ENCODE results near the gene OCIAD1. TPM values are rescaled to one million over a fixed set of nuclear protein-coding genes. Genes with fewer than 3 reads are reported as not detected.
"Not testable (repeated sequence)": the region's sequence is repeated elsewhere in the genome, so short reads cannot be mapped to it uniquely, and the experiment has no call there.

The OCIAD1 gene
- total RNA-seq, 1 experiment from 2014 or later, result 207 TPM

DNA sequence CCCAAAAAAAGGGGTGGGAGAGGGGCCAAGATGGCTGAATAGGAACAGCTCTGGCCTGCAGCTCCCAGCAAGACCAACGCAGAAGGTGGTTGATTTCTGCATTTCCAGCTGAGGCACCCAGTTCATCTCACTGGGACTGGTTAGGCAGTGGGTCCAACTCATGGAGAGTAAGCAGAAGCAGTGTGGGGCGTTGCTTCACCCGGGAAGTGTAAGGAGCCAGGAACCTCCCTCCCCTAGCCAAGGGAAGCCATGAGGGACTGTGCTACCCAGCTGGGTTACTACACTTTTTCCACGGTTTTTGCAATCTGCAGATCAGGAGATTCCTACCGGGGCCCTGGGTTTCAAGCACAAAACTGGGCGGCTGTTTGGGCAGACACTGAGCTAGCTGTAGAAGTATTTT is 13.9 kb upstream of the OCIAD1 start:
- POLR2A ChIA-PET, result interaction anchor here (0.6 kb wide), 1 partner anchor 38 kb away, joined by 3 read pairs; no protein-coding TSS in a partner anchor
- CTCF ChIA-PET, result interaction anchor here (0.9 kb wide), 1 partner anchor 15 kb away, joined by 4 read pairs; no protein-coding TSS in a partner anchor

GRCh38 chr4:48821431-48821830 is 9.5 kb upstream of the OCIAD1 start:
- CTCF ChIA-PET; H3K4me3 Mint-ChIP-seq (ENCODE audit: unreplicated experiment); DNase-seq (ENCODE audit: unreplicated experiment); intact Hi-C loops (cut with micrococcal nuclease); H3K9me3 Mint-ChIP-seq (ENCODE audit: unreplicated experiment); POLR2A ChIA-PET; H3K36me3 Mint-ChIP-seq (ENCODE audit: insufficient read depth, unreplicated experiment); H3K27ac Mint-ChIP-seq (ENCODE audit: low read depth, unreplicated experiment); BruUV-seq (replicated peaks); H3K27me3 Mint-ChIP-seq (ENCODE audit: insufficient read depth, unreplicated experiment); H3K4me1 Mint-ChIP-seq (ENCODE audit: insufficient read depth, unreplicated experiment): not testable (repeated sequence)

More for the DNA sequence above, 13.9 kb upstream of the OCIAD1 start:
- H3K36me3 Mint-ChIP-seq (ENCODE audit: insufficient read depth, unreplicated experiment), result no peaks in the 10 kb centered on the region
- TF ChIP-seq, protein P1, sequence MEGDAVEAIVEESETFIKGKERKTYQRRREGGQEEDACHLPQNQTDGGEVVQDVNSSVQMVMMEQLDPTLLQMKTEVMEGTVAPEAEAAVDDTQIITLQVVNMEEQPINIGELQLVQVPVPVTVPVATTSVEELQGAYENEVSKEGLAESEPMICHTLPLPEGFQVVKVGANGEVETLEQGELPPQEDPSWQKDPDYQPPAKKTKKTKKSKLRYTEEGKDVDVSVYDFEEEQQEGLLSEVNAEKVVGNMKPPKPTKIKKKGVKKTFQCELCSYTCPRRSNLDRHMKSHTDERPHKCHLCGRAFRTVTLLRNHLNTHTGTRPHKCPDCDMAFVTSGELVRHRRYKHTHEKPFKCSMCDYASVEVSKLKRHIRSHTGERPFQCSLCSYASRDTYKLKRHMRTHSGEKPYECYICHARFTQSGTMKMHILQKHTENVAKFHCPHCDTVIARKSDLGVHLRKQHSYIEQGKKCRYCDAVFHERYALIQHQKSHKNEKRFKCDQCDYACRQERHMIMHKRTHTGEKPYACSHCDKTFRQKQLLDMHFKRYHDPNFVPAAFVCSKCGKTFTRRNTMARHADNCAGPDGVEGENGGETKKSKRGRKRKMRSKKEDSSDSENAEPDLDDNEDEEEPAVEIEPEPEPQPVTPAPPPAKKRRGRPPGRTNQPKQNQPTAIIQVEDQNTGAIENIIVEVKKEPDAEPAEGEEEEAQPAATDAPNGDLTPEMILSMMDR (IDR thresholded peaks at IDR 0.05; ENCODE audit: unreplicated experiment), result no peak
- no peak for DNase-seq (ENCODE audit: unreplicated experiment)
- peaks cover 7% of the 10 kb centered on the region for H3K9me3 Mint-ChIP-seq (ENCODE audit: unreplicated experiment)
- intact Hi-C loops (cut with micrococcal nuclease), result no loop called here
- no peak overlapping the region for H3K27ac Mint-ChIP-seq (ENCODE audit: low read depth, unreplicated experiment)
- H3K4me1 Mint-ChIP-seq (ENCODE audit: insufficient read depth, unreplicated experiment), result no peaks in the 10 kb centered on the region
- no peaks in the 10 kb centered on the region for H3K27me3 Mint-ChIP-seq (ENCODE audit: insufficient read depth, unreplicated experiment)
- BruUV-seq (replicated peaks), result no TSS peak
- no peak overlapping the region for H3K4me3 Mint-ChIP-seq (ENCODE audit: unreplicated experiment)

GRCh38 chr4:48827622-48828021 is 3.3 kb upstream of the OCIAD1 start:
- TF ChIP-seq, protein P1 (IDR thresholded peaks at IDR 0.05; ENCODE audit: unreplicated experiment), result no peak
- no peaks in the 10 kb centered on the region for H3K27me3 Mint-ChIP-seq (ENCODE audit: insufficient read depth, unreplicated experiment)
- no peak overlapping the region for H3K4me3 Mint-ChIP-seq (ENCODE audit: unreplicated experiment)
- intact Hi-C loops (cut with micrococcal nuclease), result no loop called here
- no peak for DNase-seq (ENCODE audit: unreplicated experiment)
- H3K9me3 Mint-ChIP-seq (ENCODE audit: unreplicated experiment), result no peaks in the 10 kb centered on the region
- ChIA-PET POLR2A (interaction anchor here (1.9 kb wide), 1 partner anchor 48 kb away, joined by 11 read pairs; the partner anchor contains the start of gene FRYL), CTCF (no interaction called here)
- H3K4me1 Mint-ChIP-seq (ENCODE audit: insufficient read depth, unreplicated experiment), result no peaks in the 10 kb centered on the region
- no peak overlapping the region for H3K27ac Mint-ChIP-seq (ENCODE audit: low read depth, unreplicated experiment)
- peaks cover 8% of the 10 kb centered on the region for H3K36me3 Mint-ChIP-seq (ENCODE audit: insufficient read depth, unreplicated experiment)
- no TSS peak for BruUV-seq (replicated peaks)

- peaks cover 11% of the 10 kb centered on the region for H3K4me1 Mint-ChIP-seq (ENCODE audit: insufficient read depth, unreplicated experiment)
- H3K27me3 Mint-ChIP-seq (ENCODE audit: insufficient read depth, unreplicated experiment), result no peaks in the 10 kb centered on the region
- peaks cover 45% of the 10 kb centered on the region for H3K36me3 Mint-ChIP-seq (ENCODE audit: insufficient read depth, unreplicated experiment)
- no peak for DNase-seq (ENCODE audit: unreplicated experiment)
- peak overlapping the region; percentile 97 for H3K27ac Mint-ChIP-seq (ENCODE audit: low read depth, unreplicated experiment)
- intact Hi-C loops (cut with micrococcal nuclease), result loop anchor here (2.0 to 5.0 kb wide), 5 partner anchors 76 to 253 kb away; partner anchors contain the start of gene OCIAD2
- ChIA-PET POLR2A (interaction anchor here (0.5 to 5.0 kb wide), 21 partner anchors 10 to 280 kb away, joined by 3 to 81 read pairs (median 4); partner anchors contain the start of genes FRYL and OCIAD2), CTCF (interaction anchor here (0.7 kb wide), 1 partner anchor 15 kb away, joined by 4 read pairs; no protein-coding TSS in a partner anchor)
- H3K4me3 Mint-ChIP-seq (ENCODE audit: unreplicated experiment), result peak overlapping the region; percentile 95
- TF ChIP-seq, protein P1 (IDR thresholded peaks at IDR 0.05; ENCODE audit: unreplicated experiment), result no peak
- BruUV-seq (replicated peaks), result TSS peak; percentile 79
- no peaks in the 10 kb centered on the region for H3K9me3 Mint-ChIP-seq (ENCODE audit: unreplicated experiment)
Observed at GRCh38 chr4:48831532-48832030, 693 bp downstream of the OCIAD1 start.

All from MCF 10A (cell line).